ENCODE results near the gene EFCAB6.

DNA sequence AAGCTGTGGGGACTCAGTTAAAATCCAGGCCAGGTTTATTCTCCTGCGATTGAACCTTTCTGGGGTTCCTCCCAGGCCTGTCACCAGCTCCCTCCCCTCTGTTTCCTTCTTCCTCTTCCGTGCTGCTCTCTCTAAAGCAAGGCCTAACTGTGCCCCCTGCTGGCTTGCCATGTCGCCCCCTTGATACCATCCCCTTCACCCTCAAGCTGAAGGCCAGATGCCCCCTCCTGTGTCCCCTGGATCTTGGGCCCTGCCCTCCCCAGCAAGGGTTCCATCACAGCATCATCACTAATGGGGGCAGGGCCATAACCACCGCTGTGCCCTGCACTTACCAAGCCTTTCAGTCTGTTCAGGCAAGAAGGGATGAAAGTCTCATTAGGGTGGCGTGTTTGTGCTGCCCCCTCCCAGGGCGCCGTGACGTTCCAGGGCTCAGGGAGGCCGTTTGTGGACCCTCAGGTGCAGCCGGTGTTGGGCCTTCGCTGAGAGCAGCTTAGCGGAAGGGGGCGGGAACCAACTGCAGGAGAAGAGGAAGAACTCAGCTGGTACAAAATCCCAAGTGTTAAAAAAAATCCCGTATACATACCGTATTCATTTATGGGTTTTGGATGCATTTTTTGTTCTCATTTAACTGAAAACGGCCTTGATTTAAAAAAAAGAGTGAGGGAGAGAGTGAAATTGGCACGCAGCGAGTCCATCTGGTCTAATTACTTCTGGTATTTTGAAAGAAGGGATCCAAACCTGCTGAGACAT lies 330.4 kb downstream of the EFCAB6 start:
- TF ChIP-seq, protein P1, sequence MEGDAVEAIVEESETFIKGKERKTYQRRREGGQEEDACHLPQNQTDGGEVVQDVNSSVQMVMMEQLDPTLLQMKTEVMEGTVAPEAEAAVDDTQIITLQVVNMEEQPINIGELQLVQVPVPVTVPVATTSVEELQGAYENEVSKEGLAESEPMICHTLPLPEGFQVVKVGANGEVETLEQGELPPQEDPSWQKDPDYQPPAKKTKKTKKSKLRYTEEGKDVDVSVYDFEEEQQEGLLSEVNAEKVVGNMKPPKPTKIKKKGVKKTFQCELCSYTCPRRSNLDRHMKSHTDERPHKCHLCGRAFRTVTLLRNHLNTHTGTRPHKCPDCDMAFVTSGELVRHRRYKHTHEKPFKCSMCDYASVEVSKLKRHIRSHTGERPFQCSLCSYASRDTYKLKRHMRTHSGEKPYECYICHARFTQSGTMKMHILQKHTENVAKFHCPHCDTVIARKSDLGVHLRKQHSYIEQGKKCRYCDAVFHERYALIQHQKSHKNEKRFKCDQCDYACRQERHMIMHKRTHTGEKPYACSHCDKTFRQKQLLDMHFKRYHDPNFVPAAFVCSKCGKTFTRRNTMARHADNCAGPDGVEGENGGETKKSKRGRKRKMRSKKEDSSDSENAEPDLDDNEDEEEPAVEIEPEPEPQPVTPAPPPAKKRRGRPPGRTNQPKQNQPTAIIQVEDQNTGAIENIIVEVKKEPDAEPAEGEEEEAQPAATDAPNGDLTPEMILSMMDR (IDR thresholded peaks at IDR 0.05) = no peak
- TF ChIP-seq, protein P2, sequence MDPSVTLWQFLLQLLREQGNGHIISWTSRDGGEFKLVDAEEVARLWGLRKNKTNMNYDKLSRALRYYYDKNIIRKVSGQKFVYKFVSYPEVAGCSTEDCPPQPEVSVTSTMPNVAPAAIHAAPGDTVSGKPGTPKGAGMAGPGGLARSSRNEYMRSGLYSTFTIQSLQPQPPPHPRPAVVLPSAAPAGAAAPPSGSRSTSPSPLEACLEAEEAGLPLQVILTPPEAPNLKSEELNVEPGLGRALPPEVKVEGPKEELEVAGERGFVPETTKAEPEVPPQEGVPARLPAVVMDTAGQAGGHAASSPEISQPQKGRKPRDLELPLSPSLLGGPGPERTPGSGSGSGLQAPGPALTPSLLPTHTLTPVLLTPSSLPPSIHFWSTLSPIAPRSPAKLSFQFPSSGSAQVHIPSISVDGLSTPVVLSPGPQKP (IDR thresholded peaks at IDR 0.05; ENCODE audit: low read depth, low read length) = no peak
- no peak for TF ChIP-seq HOXA7 (CRISPR knock-in tag; IDR thresholded peaks at IDR 0.05)
- TF ChIP-seq POLR2A (IDR thresholded peaks at IDR 0.05; ENCODE audit: low read length) = no peak
- TF ChIP-seq POLR2AphosphoS2 (conservative IDR thresholded peaks at IDR 0.05; ENCODE audit: low read length) = no peak
- no peak for TF ChIP-seq CEBPB (IDR thresholded peaks at IDR 0.05)
- no peak for TF ChIP-seq JUN (IDR thresholded peaks at IDR 0.05)
- TF ChIP-seq, protein P3, sequence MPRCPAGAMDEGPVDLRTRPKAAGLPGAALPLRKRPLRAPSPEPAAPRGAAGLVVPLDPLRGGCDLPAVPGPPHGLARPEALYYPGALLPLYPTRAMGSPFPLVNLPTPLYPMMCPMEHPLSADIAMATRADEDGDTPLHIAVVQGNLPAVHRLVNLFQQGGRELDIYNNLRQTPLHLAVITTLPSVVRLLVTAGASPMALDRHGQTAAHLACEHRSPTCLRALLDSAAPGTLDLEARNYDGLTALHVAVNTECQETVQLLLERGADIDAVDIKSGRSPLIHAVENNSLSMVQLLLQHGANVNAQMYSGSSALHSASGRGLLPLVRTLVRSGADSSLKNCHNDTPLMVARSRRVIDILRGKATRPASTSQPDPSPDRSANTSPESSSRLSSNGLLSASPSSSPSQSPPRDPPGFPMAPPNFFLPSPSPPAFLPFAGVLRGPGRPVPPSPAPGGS (IDR thresholded peaks at IDR 0.05) = no peak
- TF ChIP-seq, protein P4, sequence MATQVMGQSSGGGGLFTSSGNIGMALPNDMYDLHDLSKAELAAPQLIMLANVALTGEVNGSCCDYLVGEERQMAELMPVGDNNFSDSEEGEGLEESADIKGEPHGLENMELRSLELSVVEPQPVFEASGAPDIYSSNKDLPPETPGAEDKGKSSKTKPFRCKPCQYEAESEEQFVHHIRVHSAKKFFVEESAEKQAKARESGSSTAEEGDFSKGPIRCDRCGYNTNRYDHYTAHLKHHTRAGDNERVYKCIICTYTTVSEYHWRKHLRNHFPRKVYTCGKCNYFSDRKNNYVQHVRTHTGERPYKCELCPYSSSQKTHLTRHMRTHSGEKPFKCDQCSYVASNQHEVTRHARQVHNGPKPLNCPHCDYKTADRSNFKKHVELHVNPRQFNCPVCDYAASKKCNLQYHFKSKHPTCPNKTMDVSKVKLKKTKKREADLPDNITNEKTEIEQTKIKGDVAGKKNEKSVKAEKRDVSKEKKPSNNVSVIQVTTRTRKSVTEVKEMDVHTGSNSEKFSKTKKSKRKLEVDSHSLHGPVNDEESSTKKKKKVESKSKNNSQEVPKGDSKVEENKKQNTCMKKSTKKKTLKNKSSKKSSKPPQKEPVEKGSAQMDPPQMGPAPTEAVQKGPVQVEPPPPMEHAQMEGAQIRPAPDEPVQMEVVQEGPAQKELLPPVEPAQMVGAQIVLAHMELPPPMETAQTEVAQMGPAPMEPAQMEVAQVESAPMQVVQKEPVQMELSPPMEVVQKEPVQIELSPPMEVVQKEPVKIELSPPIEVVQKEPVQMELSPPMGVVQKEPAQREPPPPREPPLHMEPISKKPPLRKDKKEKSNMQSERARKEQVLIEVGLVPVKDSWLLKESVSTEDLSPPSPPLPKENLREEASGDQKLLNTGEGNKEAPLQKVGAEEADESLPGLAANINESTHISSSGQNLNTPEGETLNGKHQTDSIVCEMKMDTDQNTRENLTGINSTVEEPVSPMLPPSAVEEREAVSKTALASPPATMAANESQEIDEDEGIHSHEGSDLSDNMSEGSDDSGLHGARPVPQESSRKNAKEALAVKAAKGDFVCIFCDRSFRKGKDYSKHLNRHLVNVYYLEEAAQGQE (IDR thresholded peaks at IDR 0.05) = no peak
- TF ChIP-seq RARB (CRISPR knock-in tag; IDR thresholded peaks at IDR 0.05) = no peak
